Hepatocyte (in vitro differentiated cells): ENCODE data around the gene S100A4.

Experiments
- EZH2phosphoT487 ChIP-seq: fragments of 200-600 bp; sonication (generic); IDR thresholded peaks from one replicate; pipeline ENCODE4 v1.6.1; 2018; ENCODE audit warnings: antibody characterized with exemption, mild to moderate bottlenecking, low read depth, moderate library complexity; ENCODE audit not compliant: unreplicated experiment, severe bottlenecking
- TF ChIP-seq, protein P1 (sequence below): fragments of 200-600 bp; sonication (generic); IDR thresholded peaks from 2 replicates; pipeline ENCODE4 v1.5.1; 2016; ENCODE audit warnings: antibody characterized with exemption, mild to moderate bottlenecking; ENCODE audit not compliant: poor library complexity

DNA sequence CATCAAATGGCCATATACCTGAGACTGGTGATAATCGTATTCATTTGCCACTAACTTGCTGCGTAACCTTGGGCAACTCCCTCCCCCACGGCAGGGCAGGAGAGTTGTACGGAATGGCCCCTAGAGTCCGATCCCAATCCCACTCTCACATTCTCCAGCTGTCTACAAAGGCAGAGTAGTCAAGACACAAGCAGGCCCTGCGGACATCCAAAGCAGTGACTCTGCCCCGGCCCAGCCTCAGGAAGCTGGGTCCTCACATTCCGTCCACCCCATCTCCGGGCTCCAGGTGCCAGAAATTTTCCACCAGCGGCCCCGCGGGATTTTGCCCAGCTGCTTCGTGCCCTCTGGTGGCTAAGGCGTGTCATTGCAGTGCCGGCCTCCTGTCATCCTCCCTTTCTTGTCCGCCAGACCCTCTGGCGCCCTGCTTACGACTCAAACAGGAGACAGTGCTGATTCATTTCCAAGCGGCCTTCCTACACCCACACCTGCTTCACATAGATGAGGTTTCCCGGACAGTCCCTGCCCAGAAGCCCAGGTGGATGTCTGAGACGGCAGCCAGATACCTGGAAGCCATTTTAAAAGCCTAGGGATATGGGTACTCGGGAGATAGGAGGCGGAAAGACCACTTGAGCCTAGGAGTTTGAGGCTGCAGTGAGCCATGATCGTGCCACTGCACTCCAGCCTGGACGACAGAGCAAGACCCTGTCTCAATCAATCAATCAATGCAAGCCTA is 22.9 kb upstream of the S100A4 start:
- no peak for TF ChIP-seq EZH2phosphoT487
- TF ChIP-seq, protein P1, sequence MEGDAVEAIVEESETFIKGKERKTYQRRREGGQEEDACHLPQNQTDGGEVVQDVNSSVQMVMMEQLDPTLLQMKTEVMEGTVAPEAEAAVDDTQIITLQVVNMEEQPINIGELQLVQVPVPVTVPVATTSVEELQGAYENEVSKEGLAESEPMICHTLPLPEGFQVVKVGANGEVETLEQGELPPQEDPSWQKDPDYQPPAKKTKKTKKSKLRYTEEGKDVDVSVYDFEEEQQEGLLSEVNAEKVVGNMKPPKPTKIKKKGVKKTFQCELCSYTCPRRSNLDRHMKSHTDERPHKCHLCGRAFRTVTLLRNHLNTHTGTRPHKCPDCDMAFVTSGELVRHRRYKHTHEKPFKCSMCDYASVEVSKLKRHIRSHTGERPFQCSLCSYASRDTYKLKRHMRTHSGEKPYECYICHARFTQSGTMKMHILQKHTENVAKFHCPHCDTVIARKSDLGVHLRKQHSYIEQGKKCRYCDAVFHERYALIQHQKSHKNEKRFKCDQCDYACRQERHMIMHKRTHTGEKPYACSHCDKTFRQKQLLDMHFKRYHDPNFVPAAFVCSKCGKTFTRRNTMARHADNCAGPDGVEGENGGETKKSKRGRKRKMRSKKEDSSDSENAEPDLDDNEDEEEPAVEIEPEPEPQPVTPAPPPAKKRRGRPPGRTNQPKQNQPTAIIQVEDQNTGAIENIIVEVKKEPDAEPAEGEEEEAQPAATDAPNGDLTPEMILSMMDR: peak; percentile 98
